ENCODE results near the gene PATZ1.

PATZ1 gene

GRCh38 chr22:31340765-31341247, 5.3 kb downstream of the PATZ1 start:
- TF ChIP-seq CEBPB (IDR thresholded peaks at IDR 0.05) (no peak), NFIC (IDR thresholded peaks at IDR 0.05) (no peak), EP300 (IDR thresholded peaks at IDR 0.05; ENCODE audit: borderline replicate concordance) (no peak), RAD21 (IDR thresholded peaks at IDR 0.05; ENCODE audit: low read depth) (no peak), TEAD4 (IDR thresholded peaks at IDR 0.05) (no peak), REST (IDR thresholded peaks at IDR 0.05; ENCODE audit: low read depth) (no peak), FOXM1 (IDR thresholded peaks at IDR 0.05; ENCODE audit: borderline replicate concordance, low read depth) (no peak), TAF1 (IDR thresholded peaks at IDR 0.05; ENCODE audit: low read depth) (no peak), EGR1 (IDR thresholded peaks at IDR 0.05) (no peak), YY1 (IDR thresholded peaks at IDR 0.05; ENCODE audit: low read depth) (no peak), CREB1 (IDR thresholded peaks at IDR 0.05; ENCODE audit: low read depth) (no peak), ZBTB7A (IDR thresholded peaks at IDR 0.05; ENCODE audit: low read depth) (no peak), MAX (IDR thresholded peaks at IDR 0.05) (no peak)

- TF ChIP-seq FOXM1 (IDR thresholded peaks at IDR 0.05; ENCODE audit: borderline replicate concordance, low read depth) (no peak), RAD21 (IDR thresholded peaks at IDR 0.05; ENCODE audit: low read depth) (no peak), MAX (IDR thresholded peaks at IDR 0.05) (no peak), TEAD4 (IDR thresholded peaks at IDR 0.05) (no peak), YY1 (IDR thresholded peaks at IDR 0.05; ENCODE audit: low read depth) (no peak), TAF1 (IDR thresholded peaks at IDR 0.05; ENCODE audit: low read depth) (no peak), CREB1 (IDR thresholded peaks at IDR 0.05; ENCODE audit: low read depth) (no peak), REST (IDR thresholded peaks at IDR 0.05; ENCODE audit: low read depth) (no peak), NFIC (IDR thresholded peaks at IDR 0.05) (no peak), USF1 (IDR thresholded peaks at IDR 0.05) (no peak), EGR1 (IDR thresholded peaks at IDR 0.05) (no peak)
Measured at GRCh38 chr22:31340360-31340759, 5.8 kb downstream of the PATZ1 start.

GRCh38 chr22:31339148-31339832, 6.9 kb downstream of the PATZ1 start:
- TF ChIP-seq CEBPB (IDR thresholded peaks at IDR 0.05), result no peak
- TF ChIP-seq REST (IDR thresholded peaks at IDR 0.05; ENCODE audit: low read depth), result no peak
- TF ChIP-seq YY1 (IDR thresholded peaks at IDR 0.05; ENCODE audit: low read depth), result no peak
- no peak for TF ChIP-seq CREB1 (IDR thresholded peaks at IDR 0.05; ENCODE audit: low read depth)
- TF ChIP-seq TEAD4 (IDR thresholded peaks at IDR 0.05), result no peak
- no peak for TF ChIP-seq ZBTB7A (IDR thresholded peaks at IDR 0.05; ENCODE audit: low read depth)
- TF ChIP-seq TCF12 (IDR thresholded peaks at IDR 0.05; ENCODE audit: low read depth), result no peak
- TF ChIP-seq MAX (IDR thresholded peaks at IDR 0.05), result no peak
- no peak for TF ChIP-seq RAD21 (IDR thresholded peaks at IDR 0.05; ENCODE audit: low read depth)
- no peak for TF ChIP-seq USF1 (IDR thresholded peaks at IDR 0.05)
- TF ChIP-seq NFIC (IDR thresholded peaks at IDR 0.05), result no peak
- TF ChIP-seq EP300 (IDR thresholded peaks at IDR 0.05; ENCODE audit: borderline replicate concordance), result no peak
- no peak for TF ChIP-seq TAF1 (IDR thresholded peaks at IDR 0.05; ENCODE audit: low read depth)
- TF ChIP-seq EGR1 (IDR thresholded peaks at IDR 0.05), result no peak
- TF ChIP-seq FOXM1 (IDR thresholded peaks at IDR 0.05; ENCODE audit: borderline replicate concordance, low read depth), result no peak

- TF ChIP-seq ZBTB7A (IDR thresholded peaks at IDR 0.05; ENCODE audit: low read depth) (no peak), CEBPB (IDR thresholded peaks at IDR 0.05) (no peak), TAF1 (IDR thresholded peaks at IDR 0.05; ENCODE audit: low read depth) (no peak), USF1 (IDR thresholded peaks at IDR 0.05) (no peak), TCF12 (IDR thresholded peaks at IDR 0.05; ENCODE audit: low read depth) (no peak), FOXM1 (IDR thresholded peaks at IDR 0.05; ENCODE audit: borderline replicate concordance, low read depth) (no peak), EP300 (IDR thresholded peaks at IDR 0.05; ENCODE audit: borderline replicate concordance) (no peak), NFIC (IDR thresholded peaks at IDR 0.05) (no peak), EGR1 (IDR thresholded peaks at IDR 0.05) (no peak), MAX (IDR thresholded peaks at IDR 0.05) (no peak), YY1 (IDR thresholded peaks at IDR 0.05; ENCODE audit: low read depth) (no peak), TEAD4 (IDR thresholded peaks at IDR 0.05) (no peak), CREB1 (IDR thresholded peaks at IDR 0.05; ENCODE audit: low read depth) (no peak), REST (IDR thresholded peaks at IDR 0.05; ENCODE audit: low read depth) (no peak)
Measured at GRCh38 chr22:31337178-31337577, 9.0 kb downstream of the PATZ1 start.

Data from Ishikawa (cell line).